ENCODE measurements around the gene ARPP21.
"Not testable (repeated sequence)": the region's sequence is repeated elsewhere in the genome, so short reads cannot be mapped to it uniquely, and the experiment has no call there.

The ARPP21 gene

GRCh38 chr3:35601959-35602358, 37.4 kb upstream of the ARPP21 start:
- no peak overlapping the region for H3K4me3 ChIP-seq (ENCODE audit: low read depth, low read length)
- TF ChIP-seq, protein P1, sequence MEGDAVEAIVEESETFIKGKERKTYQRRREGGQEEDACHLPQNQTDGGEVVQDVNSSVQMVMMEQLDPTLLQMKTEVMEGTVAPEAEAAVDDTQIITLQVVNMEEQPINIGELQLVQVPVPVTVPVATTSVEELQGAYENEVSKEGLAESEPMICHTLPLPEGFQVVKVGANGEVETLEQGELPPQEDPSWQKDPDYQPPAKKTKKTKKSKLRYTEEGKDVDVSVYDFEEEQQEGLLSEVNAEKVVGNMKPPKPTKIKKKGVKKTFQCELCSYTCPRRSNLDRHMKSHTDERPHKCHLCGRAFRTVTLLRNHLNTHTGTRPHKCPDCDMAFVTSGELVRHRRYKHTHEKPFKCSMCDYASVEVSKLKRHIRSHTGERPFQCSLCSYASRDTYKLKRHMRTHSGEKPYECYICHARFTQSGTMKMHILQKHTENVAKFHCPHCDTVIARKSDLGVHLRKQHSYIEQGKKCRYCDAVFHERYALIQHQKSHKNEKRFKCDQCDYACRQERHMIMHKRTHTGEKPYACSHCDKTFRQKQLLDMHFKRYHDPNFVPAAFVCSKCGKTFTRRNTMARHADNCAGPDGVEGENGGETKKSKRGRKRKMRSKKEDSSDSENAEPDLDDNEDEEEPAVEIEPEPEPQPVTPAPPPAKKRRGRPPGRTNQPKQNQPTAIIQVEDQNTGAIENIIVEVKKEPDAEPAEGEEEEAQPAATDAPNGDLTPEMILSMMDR (conservative IDR thresholded peaks at IDR 0.05; ENCODE audit: low read depth, low read length): no peak
- DNase-seq (ENCODE audit: low read depth): no peak

DNA sequence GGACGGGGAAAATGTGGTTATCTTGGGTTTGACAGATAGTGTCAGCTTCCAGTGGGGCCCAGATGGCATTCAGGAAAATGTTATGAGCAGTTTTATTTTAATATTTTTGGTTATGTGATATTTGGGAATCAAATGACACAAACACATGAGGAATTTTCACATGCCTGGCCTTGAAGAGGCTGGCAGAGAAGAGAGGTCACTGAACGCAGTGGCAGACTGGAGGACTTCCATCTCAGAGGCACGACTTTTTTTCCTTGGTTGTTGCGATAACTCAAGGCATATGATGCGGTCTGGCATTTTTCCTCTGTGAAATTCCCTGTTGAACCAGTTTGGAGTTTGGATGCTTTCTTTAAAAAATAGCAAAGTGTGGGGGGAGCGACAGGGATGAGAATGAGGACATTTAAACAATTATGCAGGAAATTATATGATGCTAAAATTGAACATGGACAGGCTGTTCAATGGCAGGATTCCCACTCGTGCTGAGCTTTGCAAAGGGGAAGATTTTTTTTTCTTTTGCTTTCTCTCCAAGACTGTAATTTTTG, 36.9 kb upstream of the ARPP21 start:
- H3K4me3 ChIP-seq (ENCODE audit: low read depth, low read length): no peak overlapping the region
- DNase-seq (ENCODE audit: low read depth): no peak
- TF ChIP-seq, protein P1 (conservative IDR thresholded peaks at IDR 0.05; ENCODE audit: low read depth, low read length): no peak

- DNase-seq (ENCODE audit: low read depth): peak; percentile 14
- no peak overlapping the region for H3K4me3 ChIP-seq (ENCODE audit: low read depth, low read length)
- TF ChIP-seq, protein P1 (conservative IDR thresholded peaks at IDR 0.05; ENCODE audit: low read depth, low read length): no peak
These were observed 23.0 kb upstream of the ARPP21 start for GRCh38 chr3:35616346-35616745.

DNA sequence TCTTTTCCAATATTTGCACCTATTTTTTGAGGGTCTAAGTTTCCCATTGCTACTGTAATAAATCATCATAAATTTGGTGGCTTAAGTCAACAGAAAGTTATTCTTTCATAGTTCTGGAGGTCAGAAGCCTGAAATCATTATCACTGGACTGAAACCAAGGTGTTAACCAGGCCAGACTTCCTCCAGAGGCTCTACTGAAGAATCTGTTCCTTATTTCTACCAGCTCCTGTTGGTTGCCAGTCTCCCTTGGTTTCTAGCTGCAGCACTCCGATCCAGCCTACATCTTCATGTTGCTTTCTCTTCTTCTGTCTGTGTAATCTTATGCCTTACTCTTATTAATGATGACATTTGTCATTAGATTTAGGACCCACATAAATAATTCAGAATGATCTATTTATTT, 22.0 kb upstream of the ARPP21 start:
- DNase-seq (ENCODE audit: low read depth): no peak
- no peak overlapping the region for H3K4me3 ChIP-seq (ENCODE audit: low read depth, low read length)
- TF ChIP-seq, protein P1 (conservative IDR thresholded peaks at IDR 0.05; ENCODE audit: low read depth, low read length): no peak

DNA sequence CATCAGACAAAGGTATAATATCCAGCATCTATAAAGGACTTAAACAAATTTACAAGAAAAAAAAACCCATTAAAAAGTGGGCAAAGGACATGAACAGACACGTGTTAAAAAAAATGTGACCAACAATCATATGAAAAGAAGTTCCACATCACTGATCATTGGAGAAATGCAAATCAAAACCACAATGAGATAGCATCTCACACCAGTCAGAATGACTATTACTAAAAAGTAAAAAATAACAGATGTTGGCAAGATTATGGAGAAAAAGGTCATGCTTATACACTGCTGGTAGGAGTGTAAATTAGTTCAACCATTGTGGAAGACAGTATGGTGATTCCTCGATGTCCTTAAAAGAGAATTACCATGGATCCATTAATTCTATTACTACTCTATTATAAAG, 19.1 kb upstream of the ARPP21 start:
- not testable (repeated sequence) for DNase-seq (ENCODE audit: low read depth); H3K4me3 ChIP-seq (ENCODE audit: low read depth, low read length)

- DNase-seq (ENCODE audit: low read depth): no peak
- TF ChIP-seq, protein P1 (conservative IDR thresholded peaks at IDR 0.05; ENCODE audit: low read depth, low read length): no peak
- H3K4me3 ChIP-seq (ENCODE audit: low read depth, low read length): no peak overlapping the region
These were observed 14.6 kb upstream of the ARPP21 start for GRCh38 chr3:35624698-35625097.

GRCh38 chr3:35633332-35634124, 5.8 kb upstream of the ARPP21 start:
- TF ChIP-seq, protein P1 (conservative IDR thresholded peaks at IDR 0.05; ENCODE audit: low read depth, low read length): no peak
- no peak overlapping the region for H3K4me3 ChIP-seq (ENCODE audit: low read depth, low read length)
- no peak for DNase-seq (ENCODE audit: low read depth)

All from choroid plexus epithelial cell (primary cell).